ENCODE measurements around the gene AUTS2.
"Not testable (repeated sequence)": the region's sequence is repeated elsewhere in the genome, so short reads cannot be mapped to it uniquely, and the experiment has no call there.

The AUTS2 gene

DNA sequence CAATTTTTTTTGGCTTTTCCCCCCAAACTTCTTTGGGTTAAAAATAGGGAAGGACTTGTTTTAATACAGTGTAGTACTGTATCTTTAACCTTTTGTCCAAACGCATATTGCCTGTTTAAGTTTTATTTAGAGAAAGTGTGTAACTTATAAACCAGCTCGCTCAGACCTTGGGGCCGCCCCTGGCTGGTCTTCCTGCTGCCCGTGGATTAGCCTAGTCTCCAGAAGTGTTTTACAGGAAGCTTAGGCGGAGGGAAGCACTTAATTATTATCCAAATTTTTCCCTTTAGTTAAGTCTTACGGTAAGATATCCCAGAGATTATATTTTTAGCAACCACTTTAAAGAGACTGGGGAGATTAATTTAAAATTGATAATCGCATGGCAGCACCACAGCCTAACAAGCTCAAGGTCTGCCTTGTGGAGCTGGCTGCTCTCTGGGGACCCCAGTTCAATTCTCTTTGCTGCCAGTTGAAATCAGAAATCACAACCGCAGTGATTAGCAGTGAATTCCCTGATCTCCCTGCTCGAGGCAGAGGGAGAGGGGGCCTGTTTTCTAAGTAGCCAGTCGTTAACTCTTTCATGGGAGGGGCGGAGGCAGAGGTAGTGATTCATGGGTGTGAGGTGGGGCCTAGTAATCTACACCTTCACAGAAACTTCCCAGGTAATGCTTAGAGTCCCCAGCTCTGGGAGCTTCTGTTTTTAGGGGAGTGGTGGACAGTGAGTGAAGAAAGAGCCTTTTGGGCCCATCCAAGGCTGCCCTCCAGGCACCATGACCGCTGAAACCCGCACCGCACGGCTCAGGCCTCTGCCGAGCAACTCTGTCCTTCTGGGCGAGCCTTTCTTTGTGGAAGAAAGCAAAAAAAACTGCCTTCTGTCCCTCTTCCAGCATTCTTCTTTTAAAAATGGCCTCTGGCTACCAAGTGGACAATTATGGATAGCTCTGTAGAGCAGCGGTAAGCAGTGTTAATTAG lies 984.9 kb downstream of the AUTS2 start:
- no peak for DNase-seq (ENCODE audit: low read depth)

GRCh38 chr7:70583965-70584883 lies 985.9 kb downstream of the AUTS2 start:
- no peak for DNase-seq (ENCODE audit: low read depth)

DNA sequence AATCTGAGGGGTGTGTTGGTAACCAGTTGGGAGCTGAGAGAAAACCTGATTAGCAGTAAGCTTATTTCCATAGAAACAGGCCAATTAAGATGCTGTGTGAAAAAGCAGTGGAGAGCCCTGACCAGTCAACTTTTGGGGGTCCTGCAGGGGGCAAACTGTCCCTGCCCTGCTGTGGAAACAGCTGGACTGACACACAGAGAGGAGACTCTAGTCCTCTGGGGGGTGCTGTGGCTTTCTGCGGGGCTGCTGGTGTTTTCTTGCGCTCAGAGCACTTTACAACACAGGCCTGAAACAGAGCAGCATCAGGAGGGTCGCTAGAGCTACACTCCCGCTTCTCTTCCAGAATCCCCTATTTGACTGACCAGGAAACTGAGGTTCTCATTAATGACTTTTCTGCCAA lies 986.8 kb downstream of the AUTS2 start:
- no peak for DNase-seq (ENCODE audit: low read depth)

DNA sequence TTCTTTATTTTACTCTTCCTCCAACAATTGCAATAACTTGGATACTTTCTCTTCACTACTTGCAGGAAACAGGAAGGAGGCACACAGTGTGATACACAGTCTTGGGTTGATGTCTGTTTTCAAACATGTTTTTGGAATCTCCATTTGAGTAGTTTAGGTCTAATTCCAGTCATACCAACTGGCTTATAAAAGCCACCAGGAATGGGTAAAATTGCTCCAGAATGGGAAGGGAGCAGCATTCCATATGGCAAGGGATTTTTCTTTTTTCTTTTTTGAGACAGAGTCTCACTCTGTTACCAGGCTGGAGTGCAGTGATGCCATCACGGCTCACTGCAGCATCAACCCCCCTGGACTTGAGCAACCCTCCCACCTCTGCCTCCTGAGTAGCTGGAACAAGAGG lies 988.5 kb downstream of the AUTS2 start:
- DNase-seq (ENCODE audit: low read depth): no peak

DNA sequence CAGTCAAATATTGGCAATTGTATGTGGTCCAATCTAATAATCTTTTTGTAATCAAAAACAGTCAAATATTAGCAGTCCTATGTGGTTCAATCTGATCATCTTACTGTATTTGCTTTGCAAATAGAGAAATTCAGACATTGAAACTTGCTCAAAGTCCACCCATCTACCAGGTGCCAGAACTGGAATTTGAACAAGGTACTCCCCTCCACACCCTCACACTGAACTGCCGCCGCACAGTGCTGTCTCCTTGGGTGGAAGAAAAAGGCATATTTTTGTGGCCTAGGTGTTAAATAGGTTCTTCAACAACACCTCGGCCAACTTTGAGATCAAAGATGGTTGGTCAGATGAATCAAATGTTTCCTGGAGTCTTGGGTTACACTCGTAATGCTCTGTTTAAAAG lies 989.5 kb downstream of the AUTS2 start:
- DNase-seq (ENCODE audit: low read depth): no peak

DNA sequence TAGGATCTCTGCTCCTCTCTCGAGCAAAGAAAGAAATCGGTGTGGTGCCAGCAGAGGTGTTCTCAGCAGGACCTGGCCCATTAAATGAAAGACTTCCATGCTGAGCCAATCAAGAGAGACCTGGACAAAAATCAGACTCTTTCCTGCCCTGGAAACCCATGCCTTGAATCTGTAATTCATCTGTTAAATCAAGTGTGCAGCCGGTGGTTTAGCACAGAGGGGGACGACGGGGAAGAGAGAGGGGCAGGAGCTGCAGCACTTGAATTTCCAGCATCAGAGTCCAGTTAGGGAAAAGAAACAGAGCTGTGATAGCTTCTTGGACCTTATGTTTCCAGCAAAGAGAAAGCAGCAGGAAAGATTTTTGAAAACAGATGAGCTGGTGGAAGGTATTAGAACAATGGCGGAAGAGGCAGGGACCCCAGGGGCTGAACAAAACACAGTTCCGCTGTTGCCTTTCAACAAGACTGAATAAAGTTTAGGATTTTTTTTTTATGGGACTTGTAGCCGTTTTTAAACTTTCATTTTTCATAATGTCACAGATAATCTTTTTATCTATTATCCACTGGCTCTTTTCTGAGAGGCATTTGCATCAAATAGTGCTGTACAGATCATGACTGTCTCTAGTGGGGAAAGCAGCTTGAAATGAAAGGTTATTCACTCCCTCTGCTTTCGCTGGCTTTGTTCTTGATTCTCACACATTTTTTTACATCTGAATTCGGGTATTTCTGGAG lies 990.1 kb downstream of the AUTS2 start:
- no peak for DNase-seq (ENCODE audit: low read depth)

DNA sequence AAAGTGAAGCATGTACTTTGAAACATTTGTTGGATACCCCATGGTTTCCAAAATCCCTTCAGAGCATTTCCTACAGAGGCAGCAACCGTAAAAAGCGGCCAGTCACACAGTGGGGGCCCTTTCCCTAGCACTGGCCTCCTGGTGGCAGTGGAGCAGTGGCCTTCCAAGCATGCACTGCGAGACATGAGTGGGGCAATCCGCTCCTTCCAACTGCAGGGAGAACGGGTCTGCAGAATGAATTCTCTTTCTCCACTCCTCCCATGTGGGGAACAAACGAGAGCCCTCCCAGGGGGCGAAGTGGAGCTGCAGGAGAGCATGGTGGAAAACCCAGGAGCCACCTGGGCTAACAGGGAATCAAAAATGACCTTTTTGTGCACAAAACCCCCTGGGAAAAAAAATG lies 990.7 kb downstream of the AUTS2 start:
- no peak for DNase-seq (ENCODE audit: low read depth)

DNA sequence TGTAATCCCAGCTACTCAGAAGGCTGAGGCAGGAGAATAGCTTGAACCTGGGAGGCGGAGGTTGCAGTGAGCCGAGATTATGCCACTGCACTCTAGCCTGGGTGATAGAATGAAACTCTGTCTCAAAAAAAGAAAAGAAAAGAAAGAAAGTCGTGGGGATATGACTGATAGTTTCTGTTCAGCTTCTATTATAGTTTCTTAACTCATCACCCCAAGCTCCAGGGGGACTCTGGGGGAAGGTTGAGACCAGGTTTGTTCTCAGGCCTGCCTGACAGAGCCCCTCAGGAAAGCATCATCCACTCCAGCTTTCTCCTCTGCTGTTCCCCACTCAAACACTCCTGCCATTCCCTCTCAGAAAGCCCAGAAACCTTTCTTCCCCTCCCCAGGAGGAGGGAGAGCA lies 991.3 kb downstream of the AUTS2 start:
- DNase-seq (ENCODE audit: low read depth): no peak

DNA sequence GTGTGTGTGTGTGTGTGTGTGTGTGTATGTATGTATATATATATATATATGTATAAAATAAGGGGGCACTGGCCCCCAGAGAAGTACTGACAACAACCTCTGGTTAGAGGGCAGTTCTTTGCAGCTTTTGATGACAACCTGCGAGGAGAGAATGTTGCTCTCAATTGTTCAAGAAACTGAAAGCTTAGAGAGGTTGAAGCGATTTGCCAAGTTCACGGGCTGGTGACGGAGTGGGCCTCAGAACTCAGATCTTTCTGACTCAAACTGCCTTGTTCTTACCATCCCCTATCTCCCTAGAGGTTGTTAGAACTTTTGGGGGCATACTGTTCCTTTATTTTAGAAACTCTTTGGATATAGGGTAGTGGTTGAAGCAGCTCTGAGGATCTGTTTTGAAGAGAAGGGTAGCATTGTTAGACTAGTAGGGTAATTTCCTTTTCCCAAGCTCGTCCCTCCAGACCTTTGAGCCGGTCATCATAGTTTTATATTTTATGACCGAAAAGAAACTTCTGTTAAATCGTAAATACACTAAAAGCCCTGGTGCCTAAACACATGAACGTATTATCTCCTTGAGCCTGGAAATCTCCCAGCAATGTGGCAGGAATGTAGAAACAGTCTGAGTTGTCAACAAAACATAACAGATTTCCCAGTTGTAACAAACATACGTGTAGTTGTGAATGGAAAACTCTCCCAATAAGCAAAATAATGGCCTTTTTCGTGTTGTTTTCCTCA lies 992.0 kb downstream of the AUTS2 start:
- no peak for DNase-seq (ENCODE audit: low read depth)

DNA sequence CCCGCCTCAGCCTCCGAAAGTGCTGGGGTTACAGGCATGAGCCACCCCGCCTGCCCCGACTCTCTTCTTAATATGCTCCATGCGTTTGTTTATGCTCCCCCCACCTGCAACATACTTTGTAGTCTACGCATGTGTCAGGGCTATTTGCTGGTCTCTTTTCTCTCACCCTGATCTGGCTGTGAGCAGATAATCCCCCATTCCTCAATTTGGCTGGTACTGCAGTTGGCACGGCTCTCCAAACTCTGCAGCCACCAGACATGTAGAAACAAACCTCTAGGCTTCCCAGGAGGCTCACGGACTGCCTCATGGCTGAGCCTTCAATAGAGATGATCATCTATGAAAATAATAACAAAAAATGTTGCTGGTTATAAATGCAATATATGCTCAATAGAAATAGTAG lies 993.4 kb downstream of the AUTS2 start:
- no peak for DNase-seq (ENCODE audit: low read depth)

- no peak for DNase-seq (ENCODE audit: low read depth)
Measured at GRCh38 chr7:70592171-70592570, 993.9 kb downstream of the AUTS2 start.

DNA sequence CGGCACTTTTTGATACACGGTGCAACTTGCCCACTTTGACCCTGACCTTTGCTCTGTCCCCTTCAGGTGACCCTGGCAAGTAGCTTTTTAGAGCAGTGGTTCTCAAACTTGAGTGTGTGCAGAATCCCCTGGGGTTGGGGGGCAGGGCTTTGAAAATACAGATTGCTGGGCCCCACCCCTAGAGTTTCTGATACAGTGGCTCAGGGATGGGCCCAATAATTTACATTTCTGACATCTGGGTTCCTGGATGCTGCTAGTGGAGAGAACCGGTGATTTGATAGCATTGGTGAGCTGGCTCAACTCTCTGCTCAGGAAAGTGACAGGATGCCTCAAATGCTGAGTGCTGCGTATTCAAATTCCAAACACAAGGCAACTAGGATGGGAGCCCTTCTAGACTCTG lies 995.9 kb downstream of the AUTS2 start:
- DNase-seq (ENCODE audit: low read depth): no peak

- DNase-seq (ENCODE audit: low read depth): not testable (repeated sequence)
Measured at GRCh38 chr7:70594885-70595284, 996.6 kb downstream of the AUTS2 start.

GRCh38 chr7:70595370-70595754 lies 997.1 kb downstream of the AUTS2 start:
- DNase-seq (ENCODE audit: low read depth): no peak

- no peak for DNase-seq (ENCODE audit: low read depth)
Measured at GRCh38 chr7:70595755-70596597, 997.7 kb downstream of the AUTS2 start.

- DNase-seq (ENCODE audit: low read depth): no peak
Measured at GRCh38 chr7:70596598-70596913, 998.3 kb downstream of the AUTS2 start.

DNA sequence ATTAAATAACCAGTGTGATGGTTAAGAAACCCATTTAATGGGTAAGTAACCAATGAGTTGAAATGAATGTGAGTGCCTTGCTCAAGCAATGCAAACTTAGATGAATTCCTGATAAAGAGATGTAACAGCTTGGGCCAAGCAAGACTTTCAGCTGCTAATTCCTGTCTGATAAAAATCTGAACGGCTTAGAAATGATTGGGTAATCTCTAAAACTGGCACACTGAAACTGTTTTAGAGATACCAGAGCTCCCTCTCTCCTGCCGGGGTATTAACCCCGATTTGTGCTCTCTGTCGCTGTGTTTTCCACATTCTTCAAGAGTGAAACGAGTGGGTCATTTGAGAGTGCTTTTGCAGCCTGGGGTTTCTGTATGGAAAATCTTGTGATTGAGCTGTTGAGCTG lies 998.8 kb downstream of the AUTS2 start:
- no peak for DNase-seq (ENCODE audit: low read depth)

- DNase-seq (ENCODE audit: low read depth): no peak
Measured at GRCh38 chr7:70598976-70599375, 1000.7 kb downstream of the AUTS2 start.

- no peak for DNase-seq (ENCODE audit: low read depth)
Measured at GRCh38 chr7:70599446-70600190, 1001.3 kb downstream of the AUTS2 start.

DNA sequence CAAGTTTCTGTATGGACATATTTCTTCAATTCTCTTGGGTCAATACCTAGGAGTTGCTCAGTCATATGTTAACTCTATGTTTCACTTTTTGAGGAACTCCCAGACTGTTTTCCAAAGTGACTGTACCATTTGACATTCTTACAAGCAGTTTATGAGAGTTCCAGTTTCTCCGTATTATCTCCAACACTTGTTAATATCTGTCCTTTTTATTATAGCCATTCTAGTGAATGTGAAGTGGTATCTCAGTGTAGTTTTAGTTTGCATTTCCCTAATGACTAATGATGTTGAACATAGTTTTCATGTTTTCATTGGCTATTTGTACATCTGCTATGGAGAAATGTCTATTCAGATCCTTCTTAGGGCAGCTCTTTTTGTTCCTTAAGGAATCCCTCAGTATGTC lies 1002.7 kb downstream of the AUTS2 start:
- DNase-seq (ENCODE audit: low read depth): no peak

Data from stimulated activated CD8-positive, alpha-beta memory T cell treated with anti-CD3 and anti-CD28 coated beads, Interleukin-15, amount 100 ng/mL, for 24 hours (primary cell).